ENCODE results near the gene ABHD12B.

- TF ChIP-seq POLR2A (IDR thresholded peaks at IDR 0.05), result no peak
- TF ChIP-seq CTCF (IDR thresholded peaks at IDR 0.05 in 8 of 11, conservative IDR thresholded peaks at IDR 0.05 in 3 of 11), result no peak
Measured at GRCh38 chr14:50875359-50876070, 3.7 kb downstream of the ABHD12B start.

All from spleen (tissue), 7 donors.